Astrocyte of the spinal cord (primary cell): ENCODE results near the gene PRKD2.

Source experiments
- DNase-seq: peaks from one replicate; pipeline ENCODE4 v3.0.0; 2011; ENCODE audit warnings: low read depth, low spot score
- H3K4me3 ChIP-seq: 2 replicates; pipeline ENCODE4 v1.5.1; 2011; ENCODE audit warnings: low read depth, mild to moderate bottlenecking, low read length, moderate library complexity
- in situ Hi-C: cut with HindIII; loops from 2 replicates; pipeline ENCODE4 v1.10.0; 2017; ENCODE audit warnings: low sequenced_read_pairs
- TF ChIP-seq, protein P1 (sequence below): IDR thresholded peaks from 2 replicates; pipeline ENCODE4 v1.5.1; 2012; ENCODE audit warnings: low read depth, mild to moderate bottlenecking, low read length, inconsistent platforms

PRKD2 gene

DNA sequence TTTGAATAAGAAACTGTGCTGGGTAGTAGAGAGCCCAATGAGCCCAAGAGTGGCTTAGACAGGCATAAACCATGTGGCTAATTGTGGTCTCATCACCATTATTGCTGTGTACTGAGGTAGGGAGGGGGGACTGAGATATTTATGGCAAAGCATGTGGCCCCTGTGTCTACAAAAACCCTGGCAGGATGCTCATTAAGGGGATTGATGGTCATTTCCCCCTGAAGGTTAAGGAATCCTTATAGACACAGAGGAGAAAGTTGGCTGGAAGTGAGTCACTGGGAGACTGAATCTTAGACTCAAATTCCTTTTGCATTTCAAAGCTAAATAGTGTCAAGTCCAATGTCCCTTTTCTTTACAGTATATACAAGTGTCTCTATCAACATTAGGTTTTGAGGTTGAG is 46.1 kb downstream of the PRKD2 start:
- DNase-seq, result no peak
- no peak overlapping the region for H3K4me3 ChIP-seq
- TF ChIP-seq, protein P1, sequence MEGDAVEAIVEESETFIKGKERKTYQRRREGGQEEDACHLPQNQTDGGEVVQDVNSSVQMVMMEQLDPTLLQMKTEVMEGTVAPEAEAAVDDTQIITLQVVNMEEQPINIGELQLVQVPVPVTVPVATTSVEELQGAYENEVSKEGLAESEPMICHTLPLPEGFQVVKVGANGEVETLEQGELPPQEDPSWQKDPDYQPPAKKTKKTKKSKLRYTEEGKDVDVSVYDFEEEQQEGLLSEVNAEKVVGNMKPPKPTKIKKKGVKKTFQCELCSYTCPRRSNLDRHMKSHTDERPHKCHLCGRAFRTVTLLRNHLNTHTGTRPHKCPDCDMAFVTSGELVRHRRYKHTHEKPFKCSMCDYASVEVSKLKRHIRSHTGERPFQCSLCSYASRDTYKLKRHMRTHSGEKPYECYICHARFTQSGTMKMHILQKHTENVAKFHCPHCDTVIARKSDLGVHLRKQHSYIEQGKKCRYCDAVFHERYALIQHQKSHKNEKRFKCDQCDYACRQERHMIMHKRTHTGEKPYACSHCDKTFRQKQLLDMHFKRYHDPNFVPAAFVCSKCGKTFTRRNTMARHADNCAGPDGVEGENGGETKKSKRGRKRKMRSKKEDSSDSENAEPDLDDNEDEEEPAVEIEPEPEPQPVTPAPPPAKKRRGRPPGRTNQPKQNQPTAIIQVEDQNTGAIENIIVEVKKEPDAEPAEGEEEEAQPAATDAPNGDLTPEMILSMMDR, result no peak
- in situ Hi-C loops, result no loop called here

DNA sequence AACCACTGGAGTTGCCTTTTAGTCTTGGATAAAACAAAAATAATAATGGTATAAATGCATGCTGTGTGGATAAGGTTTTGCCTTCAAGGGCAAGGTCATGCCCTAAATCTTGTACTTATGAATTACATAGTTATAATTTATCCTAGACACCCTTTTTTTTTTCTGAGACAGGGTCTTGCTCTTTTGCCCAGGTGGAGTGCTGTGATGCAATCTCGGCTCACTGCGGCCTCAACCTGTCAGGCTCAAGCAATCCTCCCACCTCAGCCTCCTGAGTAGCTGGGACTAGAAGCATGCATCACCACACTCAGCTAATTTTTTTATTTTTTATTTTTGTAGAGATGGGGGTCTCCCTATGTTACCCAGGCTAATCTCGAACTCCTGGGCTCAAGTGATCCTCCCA is 48.3 kb downstream of the PRKD2 start:
- in situ Hi-C loops, result no loop called here
- no peak overlapping the region for H3K4me3 ChIP-seq
- TF ChIP-seq, protein P1, result no peak
- DNase-seq, result no peak

DNA sequence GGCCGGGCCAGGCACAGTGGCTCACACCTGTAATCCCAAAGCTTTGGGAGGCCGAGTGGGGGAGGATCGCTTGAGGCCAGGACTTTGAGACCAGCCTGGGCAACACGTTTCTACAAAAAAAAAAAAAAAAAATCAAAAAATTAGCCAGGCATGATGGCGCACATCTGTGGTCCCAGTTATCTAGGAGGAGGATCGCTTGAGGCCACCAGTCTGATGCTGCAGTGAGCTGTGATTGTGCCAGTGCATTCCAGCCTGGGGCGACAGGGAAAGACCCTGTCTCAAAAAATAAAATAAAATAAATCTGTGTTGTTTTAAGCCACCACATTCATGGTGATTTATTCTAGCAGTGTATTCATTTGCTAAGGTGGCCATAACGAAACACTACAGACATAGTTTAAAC is 51.8 kb downstream of the PRKD2 start:
- no peak overlapping the region for H3K4me3 ChIP-seq
- TF ChIP-seq, protein P1, result no peak
- no peak for DNase-seq
- in situ Hi-C loops, result no loop called here

DNA sequence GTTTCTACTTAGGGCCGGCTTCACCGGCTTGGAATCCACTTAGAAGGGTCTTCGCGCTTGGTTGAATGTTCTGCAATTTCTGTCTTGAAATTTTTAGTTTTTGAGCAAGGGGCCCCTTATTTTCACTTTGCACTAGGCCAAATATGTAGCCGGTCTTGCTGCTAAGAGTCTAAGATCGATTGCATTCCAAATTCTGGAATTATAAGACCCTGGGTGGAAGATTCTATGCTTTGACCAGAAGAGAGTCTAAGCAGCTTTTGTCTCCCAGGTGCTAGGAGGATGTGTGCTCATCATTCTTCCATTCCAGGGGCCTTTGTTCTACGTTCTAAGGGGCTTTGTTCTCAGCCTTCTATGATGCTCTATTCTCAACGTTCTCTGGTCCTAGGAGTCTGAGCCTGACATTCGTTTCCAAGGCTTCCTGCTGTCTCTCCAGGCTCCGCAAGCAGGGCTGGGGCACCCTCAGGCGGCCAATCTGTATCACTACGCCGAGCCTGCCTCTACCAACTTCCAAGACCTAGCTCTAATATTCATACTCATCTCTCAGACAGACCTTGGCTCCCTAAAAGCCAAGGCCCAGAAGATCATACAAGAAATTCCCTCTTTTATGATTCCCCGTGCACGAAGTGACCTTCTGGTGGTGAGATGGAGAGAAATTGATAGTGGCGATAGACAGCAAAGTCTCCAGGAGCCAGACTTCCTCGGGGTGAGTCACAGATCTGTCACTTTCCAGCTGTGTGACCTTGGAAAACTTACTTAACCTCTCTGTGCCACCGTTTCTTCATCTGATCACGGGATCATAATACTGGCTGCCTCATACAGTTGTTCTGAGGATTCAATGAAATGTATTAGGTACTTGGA is 55.0 kb downstream of the PRKD2 start:
- TF ChIP-seq, protein P1, result peak; percentile 96
- in situ Hi-C loops, result no loop called here
- DNase-seq, result peak; percentile 91
- H3K4me3 ChIP-seq, result peak overlapping the region; percentile 43

DNA sequence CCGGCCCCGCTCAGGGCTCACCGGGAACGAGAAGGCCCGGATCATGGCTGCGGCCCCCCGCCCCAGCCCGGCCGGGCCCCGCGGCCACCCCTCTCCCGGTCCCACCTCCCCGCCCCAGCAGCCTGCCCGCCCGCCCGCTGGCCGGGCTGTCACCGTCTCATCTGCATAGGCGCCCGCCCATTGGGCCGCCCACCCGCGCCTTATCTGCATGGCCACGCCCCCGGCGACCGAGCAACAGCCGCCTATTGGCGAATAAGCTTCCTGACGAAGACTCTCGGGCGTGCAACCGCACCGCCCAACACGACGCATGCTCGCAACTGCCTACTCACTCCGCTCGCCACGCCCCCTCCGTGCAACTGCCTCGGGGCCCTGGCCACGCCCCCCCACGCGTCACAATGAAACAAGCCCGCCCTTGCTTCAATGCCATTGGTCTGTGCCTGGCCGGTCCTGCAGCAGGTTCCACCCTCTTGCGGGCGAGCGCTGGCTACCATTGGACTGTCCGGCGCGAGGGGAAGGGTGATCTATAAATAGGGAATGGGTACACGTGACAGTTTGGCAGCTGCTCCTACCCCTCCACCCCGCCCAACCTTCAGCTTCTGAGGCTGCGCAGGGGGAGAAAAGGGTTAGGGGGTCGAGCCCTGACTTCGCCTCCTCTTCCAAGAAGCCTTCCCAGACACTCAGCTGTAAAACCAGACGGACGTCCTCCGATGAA is 55.7 kb downstream of the PRKD2 start, which contains the start of gene DACT3:
DACT3 (minus strand) TSS at position 163 of the 712 bp plus-strand sequence; CDS start at position 45, 118 bp downstream.
- H3K4me3 ChIP-seq, result peak within 1 kb of the TSS; percentile 43
- in situ Hi-C loops, result no loop called here
- peak; percentile 100 for DNase-seq
- TF ChIP-seq, protein P1, result no peak

DNA sequence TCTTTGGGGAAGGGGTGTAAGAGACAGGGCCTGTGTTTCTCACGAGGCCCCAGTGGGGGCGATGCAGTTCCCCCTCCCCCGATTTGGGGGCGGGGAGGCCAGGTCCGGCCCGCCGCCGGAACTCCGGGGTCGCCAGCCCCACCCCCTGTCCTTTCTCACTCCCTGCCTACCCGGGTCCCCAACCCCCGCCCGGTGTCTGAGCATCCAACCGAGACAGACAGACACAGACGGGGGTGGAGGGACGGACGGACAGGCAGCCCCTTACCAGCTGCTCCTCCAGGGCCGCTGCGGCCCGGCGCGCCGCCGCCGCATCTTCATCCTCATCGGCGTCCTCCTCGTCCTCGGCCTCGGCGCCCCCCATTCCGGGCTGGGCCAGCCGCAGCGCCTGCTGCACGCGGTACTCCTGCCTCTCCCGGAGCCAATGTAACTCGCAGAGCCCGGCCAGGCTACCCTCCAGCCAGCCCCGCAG is 56.3 kb downstream of the PRKD2 start:
- in situ Hi-C loops, result no loop called here
- H3K4me3 ChIP-seq, result peak overlapping the region; percentile 38
- DNase-seq, result no peak
- TF ChIP-seq, protein P1, result no peak
